KMS-11 (cell line): ENCODE measurements around the gene HOXA3.

Source experiments
- H2AFZ ChIP-seq: fragments of 200-600 bp; sonication (generic); 2 replicates; pipeline ENCODE4 v1.6.1; 2016; ENCODE audit warnings: antibody characterized with exemption, mixed run types, low read depth
- H3K27ac ChIP-seq: fragments of 200-600 bp; sonication (generic); 2 replicates; pipeline ENCODE4 v1.6.1; 2016; ENCODE audit warnings: mild to moderate bottlenecking, mixed run types
- H3K27me3 ChIP-seq: fragments of 200-600 bp; sonication (generic); 2 replicates; pipeline ENCODE4 v1.6.1; 2017; ENCODE audit warnings: mild to moderate bottlenecking, low read depth, mixed run types, moderate library complexity; ENCODE audit not compliant: insufficient read depth
- H3K36me3 ChIP-seq: fragments of 200-600 bp; sonication (generic); 2 replicates; pipeline ENCODE4 v1.6.1; 2017; ENCODE audit warnings: mild to moderate bottlenecking, mixed run types; ENCODE audit not compliant: insufficient read depth
- H3K4me1 ChIP-seq: fragments of 200-600 bp; sonication (generic); 2 replicates; pipeline ENCODE4 v1.6.1; 2016; ENCODE audit warnings: mild to moderate bottlenecking, low read depth, mixed run types; ENCODE audit not compliant: poor library complexity, severe bottlenecking
- H3K4me2 ChIP-seq: fragments of 200-600 bp; sonication (generic); 2 replicates; pipeline ENCODE4 v1.7.0; 2016; ENCODE audit warnings: mild to moderate bottlenecking, mixed run types
- H3K4me3 ChIP-seq: fragments of 200-600 bp; sonication (generic); IDR thresholded peaks from 2 replicates; pipeline ENCODE4 v1.6.1; 2017; ENCODE audit warnings: low read depth, low read length, mixed read lengths; ENCODE audit not compliant: insufficient read depth
- H3K79me2 ChIP-seq: fragments of 200-600 bp; sonication (generic); 2 replicates; pipeline ENCODE4 v1.6.1; 2016; ENCODE audit warnings: low read depth, mixed run types; ENCODE audit not compliant: insufficient read depth
- H3K9ac ChIP-seq: fragments of 200-600 bp; sonication (generic); 2 replicates; pipeline ENCODE4 v1.6.1; 2016; ENCODE audit warnings: mild to moderate bottlenecking, mixed run types
- H4K20me1 ChIP-seq: fragments of 200-600 bp; sonication (generic); 2 replicates; pipeline ENCODE4 v1.6.1; 2016; ENCODE audit warnings: mild to moderate bottlenecking, mixed run types; ENCODE audit not compliant: insufficient read depth
- TF ChIP-seq, protein P1 (sequence below): fragments of 200-600 bp; sonication (generic); conservative IDR thresholded peaks from 2 replicates; pipeline ENCODE4 v1.6.1; 2017; ENCODE audit warnings: low read depth, mild to moderate bottlenecking, antibody characterized with exemption, low read length, moderate library complexity, mixed read lengths

HOXA3 gene

DNA sequence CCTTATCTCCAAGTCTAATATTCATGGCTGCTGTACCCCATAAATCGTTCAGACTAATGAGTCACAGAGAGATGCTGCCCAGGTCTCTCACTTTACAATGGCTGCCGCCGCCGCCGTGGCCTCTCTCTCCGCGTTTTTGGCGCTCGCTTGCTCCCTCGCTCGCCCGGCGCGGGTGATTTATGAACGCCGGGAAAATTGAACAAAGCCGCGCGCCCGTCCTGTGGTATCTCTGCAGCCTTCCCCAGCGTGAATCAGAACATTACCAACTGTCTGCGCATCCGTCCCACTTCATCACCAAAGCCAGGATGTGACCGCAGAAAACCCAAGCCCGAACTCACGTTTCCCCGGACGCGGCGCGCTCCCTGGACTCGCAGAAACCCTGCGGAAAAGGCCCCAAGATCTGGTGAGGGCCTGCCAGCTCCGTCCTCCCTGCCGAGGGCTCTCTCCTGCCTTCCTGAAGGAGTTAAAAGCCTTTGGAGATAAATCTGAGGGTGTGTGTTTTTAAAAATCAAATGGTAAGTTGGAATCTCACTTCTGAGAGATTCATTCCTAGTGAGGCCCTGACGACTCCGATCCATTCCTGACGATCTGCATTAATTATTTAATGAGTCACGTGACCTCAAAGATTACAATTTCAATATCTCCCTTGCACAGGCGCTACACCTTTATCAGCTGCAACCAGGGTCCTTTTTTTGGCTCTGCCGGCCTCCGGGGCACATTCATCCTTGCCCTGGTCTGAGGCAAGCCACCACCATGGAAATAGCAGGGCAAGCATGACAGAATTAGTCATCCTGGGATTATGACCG lies 28.1 kb downstream of the HOXA3 start:
- TF ChIP-seq, protein P1, sequence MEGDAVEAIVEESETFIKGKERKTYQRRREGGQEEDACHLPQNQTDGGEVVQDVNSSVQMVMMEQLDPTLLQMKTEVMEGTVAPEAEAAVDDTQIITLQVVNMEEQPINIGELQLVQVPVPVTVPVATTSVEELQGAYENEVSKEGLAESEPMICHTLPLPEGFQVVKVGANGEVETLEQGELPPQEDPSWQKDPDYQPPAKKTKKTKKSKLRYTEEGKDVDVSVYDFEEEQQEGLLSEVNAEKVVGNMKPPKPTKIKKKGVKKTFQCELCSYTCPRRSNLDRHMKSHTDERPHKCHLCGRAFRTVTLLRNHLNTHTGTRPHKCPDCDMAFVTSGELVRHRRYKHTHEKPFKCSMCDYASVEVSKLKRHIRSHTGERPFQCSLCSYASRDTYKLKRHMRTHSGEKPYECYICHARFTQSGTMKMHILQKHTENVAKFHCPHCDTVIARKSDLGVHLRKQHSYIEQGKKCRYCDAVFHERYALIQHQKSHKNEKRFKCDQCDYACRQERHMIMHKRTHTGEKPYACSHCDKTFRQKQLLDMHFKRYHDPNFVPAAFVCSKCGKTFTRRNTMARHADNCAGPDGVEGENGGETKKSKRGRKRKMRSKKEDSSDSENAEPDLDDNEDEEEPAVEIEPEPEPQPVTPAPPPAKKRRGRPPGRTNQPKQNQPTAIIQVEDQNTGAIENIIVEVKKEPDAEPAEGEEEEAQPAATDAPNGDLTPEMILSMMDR, result no peak
- H3K4me2 ChIP-seq, result no peak overlapping the region
- no peak overlapping the region for H3K27ac ChIP-seq
- no peaks in the 10 kb centered on the region for H3K27me3 ChIP-seq
- peaks cover 10% of the 10 kb centered on the region for H3K4me1 ChIP-seq
- H2AFZ ChIP-seq, result no peak overlapping the region
- no peak overlapping the region for H3K4me3 ChIP-seq
- no peak overlapping the region for H3K9ac ChIP-seq
- no peaks in the 10 kb centered on the region for H4K20me1 ChIP-seq
- no peaks in the 10 kb centered on the region for H3K36me3 ChIP-seq
- H3K79me2 ChIP-seq, result no peaks in the 10 kb centered on the region; the same call in 1 of the 2 replicates

DNA sequence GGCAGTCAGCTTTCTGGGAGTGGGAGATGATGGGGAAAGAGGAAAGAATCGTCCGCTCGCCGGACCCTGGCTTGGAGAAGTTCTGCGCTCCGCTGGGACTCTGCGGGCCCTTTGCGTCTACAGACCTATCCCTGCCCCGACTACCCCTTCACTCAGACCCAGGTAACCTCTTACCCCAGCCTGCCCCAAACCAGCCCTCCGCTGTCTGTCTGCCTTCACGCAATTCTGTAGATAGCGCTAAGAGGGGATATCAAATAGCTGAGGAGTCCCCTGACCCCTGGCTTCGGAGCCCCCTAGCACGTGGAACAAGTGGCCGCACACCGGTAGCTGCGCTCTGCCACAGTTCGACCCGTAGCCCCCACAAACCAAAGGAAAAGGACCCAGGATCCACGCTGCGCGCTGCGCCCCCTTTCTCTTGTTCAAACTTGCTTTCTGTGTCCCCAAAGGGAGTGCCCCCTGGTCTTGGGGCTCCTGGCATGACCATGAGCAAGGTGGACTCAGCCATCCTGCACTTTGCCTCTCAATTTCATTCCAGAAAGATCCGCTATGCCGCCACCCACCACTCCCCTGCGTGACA lies 28.8 kb downstream of the HOXA3 start:
- no peaks in the 10 kb centered on the region for H3K79me2 ChIP-seq
- H3K27me3 ChIP-seq, result no peaks in the 10 kb centered on the region
- H2AFZ ChIP-seq, result no peak overlapping the region
- H3K36me3 ChIP-seq, result no peaks in the 10 kb centered on the region
- H3K27ac ChIP-seq, result no peak overlapping the region
- no peak overlapping the region for H3K4me2 ChIP-seq
- H3K4me1 ChIP-seq, result peaks cover 9% of the 10 kb centered on the region
- H3K9ac ChIP-seq, result no peak overlapping the region
- H4K20me1 ChIP-seq, result no peaks in the 10 kb centered on the region
- H3K4me3 ChIP-seq, result no peak overlapping the region
- TF ChIP-seq, protein P1, result no peak

DNA sequence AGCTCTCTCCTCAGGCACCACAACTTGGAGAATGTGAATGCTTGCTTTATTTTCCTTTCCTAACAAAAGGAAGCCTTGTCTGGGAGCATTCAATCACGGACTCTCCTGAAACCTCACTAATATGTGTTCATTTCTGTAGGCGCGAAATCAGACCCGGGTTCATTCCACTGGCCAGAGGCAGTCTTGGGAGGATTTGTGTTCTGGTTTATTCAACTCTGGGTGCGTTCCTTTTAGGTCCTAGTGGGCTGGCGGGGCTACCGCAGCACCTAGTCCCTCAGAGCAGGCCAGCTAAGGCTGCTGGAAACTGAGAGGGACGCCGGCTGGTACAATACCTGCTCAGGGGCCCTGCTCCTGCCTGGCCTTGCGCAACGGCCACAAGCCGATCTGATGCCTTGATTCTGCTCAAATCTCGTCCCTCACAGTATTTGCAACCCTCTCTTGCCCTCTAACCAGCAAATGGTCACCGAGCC lies 29.3 kb downstream of the HOXA3 start:
- Histone ChIP-seq H2AFZ (no peak overlapping the region), H3K79me2 (no peaks in the 10 kb centered on the region), H3K36me3 (no peaks in the 10 kb centered on the region), H3K27me3 (no peaks in the 10 kb centered on the region), H3K4me2 (no peak overlapping the region), H4K20me1 (no peaks in the 10 kb centered on the region), H3K4me3 (no peak overlapping the region), H3K9ac (no peak overlapping the region), H3K27ac (no peak overlapping the region), H3K4me1 (peaks cover 4% of the 10 kb centered on the region)
- TF ChIP-seq, protein P1, result no peak

DNA sequence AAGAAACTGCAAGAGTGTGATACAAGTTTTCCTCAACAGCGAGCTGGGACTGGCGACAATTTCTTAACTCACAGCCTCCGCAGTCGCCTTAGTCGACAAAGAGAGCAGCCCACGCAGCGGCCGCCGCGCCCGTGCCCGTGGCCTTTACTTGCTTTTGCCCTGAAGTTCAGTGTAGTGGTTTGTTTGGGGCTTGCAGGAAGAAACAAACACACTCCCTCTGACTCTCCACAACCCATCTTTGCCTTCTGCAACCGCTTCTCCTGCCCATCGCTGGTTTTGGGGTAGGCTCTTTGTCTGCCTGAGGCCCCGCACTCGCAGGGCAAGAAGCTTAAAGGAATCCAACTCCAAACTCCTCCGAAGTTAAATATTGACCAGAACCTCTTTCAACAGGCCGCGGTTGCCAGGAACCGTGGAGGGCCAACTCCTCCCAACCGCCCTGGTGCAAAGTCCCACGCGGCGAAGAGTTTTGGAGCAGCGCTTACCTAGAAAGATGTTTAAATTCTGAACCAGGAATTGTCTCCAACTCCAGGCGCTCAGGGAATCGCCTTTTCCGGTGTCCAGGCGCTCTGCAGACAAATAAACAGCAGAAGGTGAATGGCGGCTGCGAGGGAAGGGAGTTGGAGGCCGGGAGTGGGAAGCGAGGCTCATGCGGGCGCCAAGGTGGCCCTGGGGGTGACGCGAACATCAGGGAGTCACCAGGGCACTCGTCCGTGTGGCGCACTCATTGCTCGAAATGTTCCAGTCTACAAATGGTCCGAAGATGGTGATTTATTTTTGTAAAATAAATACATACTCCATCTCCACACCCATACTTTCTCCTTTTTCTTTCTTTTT lies 30.1 kb downstream of the HOXA3 start:
- Histone ChIP-seq H3K27ac (no peak overlapping the region), H3K4me2 (no peak overlapping the region), H3K4me1 (no peaks in the 10 kb centered on the region), H3K27me3 (no peaks in the 10 kb centered on the region), H4K20me1 (no peaks in the 10 kb centered on the region), H3K9ac (no peak overlapping the region), H3K36me3 (no peaks in the 10 kb centered on the region), H2AFZ (no peak overlapping the region), H3K79me2 (no peaks in the 10 kb centered on the region), H3K4me3 (no peak overlapping the region)
- TF ChIP-seq, protein P1, result no peak
